Measurements from ENCODE around the gene RNLS.

RNLS gene

GRCh38 chr10:88507404-88507803, 75.7 kb downstream of the RNLS start:
- Histone ChIP-seq H3K4me2 (ENCODE audit: low read length) (no peak overlapping the region), H3K79me2 (ENCODE audit: low read length) (no peaks in the 10 kb centered on the region), H4K20me1 (ENCODE audit: insufficient read depth, low read length) (no peaks in the 10 kb centered on the region), H3K27me3 (ENCODE audit: low read depth, low read length) (no peaks in the 10 kb centered on the region), H3K27ac (ENCODE audit: low read length) (no peak overlapping the region), H3K36me3 (replicated peaks; ENCODE audit: low read depth, low read length) (no peaks in the 10 kb centered on the region), H3K4me1 (ENCODE audit: low read length) (peaks cover 7% of the 10 kb centered on the region), H3K9ac (ENCODE audit: low read length) (no peak overlapping the region), H2AFZ (ENCODE audit: low read depth, low read length) (no peak overlapping the region), H3K4me3 (ENCODE audit: low read length) (no peak overlapping the region), H3K9me3 (ENCODE audit: insufficient read depth, low read length) (no peaks in the 10 kb centered on the region)
- TF ChIP-seq EZH2phosphoT487 (IDR thresholded peaks at IDR 0.05; ENCODE audit: low read depth) = no peak
- no peak for TF ChIP-seq CTCF (IDR thresholded peaks at IDR 0.05; ENCODE audit: low read depth, low read length)

DNA sequence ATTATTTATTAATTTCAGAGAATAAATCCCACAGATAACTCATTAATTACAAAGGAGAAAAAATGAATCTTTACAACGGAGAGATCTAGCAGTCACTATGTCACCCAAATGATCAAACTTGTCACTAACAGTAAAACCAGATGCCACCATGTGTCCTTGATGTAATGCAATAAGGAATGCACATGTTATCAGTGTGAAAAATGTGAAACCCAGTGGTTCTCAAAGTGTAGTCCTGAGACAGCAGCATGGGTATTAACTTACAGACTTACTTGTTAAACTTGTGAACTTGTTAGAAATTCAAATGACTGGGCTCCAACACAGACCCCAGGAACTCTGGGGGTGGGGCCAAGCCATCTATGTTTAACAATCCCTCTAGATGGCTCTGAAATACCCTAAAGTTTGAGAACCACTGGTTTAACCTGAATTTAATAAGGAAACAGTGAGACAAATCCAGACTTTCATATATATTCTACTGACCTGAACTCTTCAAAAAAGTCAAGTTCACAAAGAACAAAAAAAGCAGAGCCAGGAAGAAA, 77.4 kb downstream of the RNLS start:
- no peak overlapping the region for H3K4me3 ChIP-seq (ENCODE audit: low read length)
- H3K27me3 ChIP-seq (ENCODE audit: low read depth, low read length) = no peaks in the 10 kb centered on the region
- H3K27ac ChIP-seq (ENCODE audit: low read length) = no peak overlapping the region
- no peaks in the 10 kb centered on the region for H3K79me2 ChIP-seq (ENCODE audit: low read length)
- H3K4me2 ChIP-seq (ENCODE audit: low read length) = no peak overlapping the region
- no peaks in the 10 kb centered on the region for H4K20me1 ChIP-seq (ENCODE audit: insufficient read depth, low read length)
- no peaks in the 10 kb centered on the region for H3K9me3 ChIP-seq (ENCODE audit: insufficient read depth, low read length)
- no peak for TF ChIP-seq EZH2phosphoT487 (IDR thresholded peaks at IDR 0.05; ENCODE audit: low read depth)
- TF ChIP-seq CTCF (IDR thresholded peaks at IDR 0.05; ENCODE audit: low read depth, low read length) = no peak
- peaks cover 7% of the 10 kb centered on the region for H3K4me1 ChIP-seq (ENCODE audit: low read length)
- no peak overlapping the region for H2AFZ ChIP-seq (ENCODE audit: low read depth, low read length)
- H3K36me3 ChIP-seq (replicated peaks; ENCODE audit: low read depth, low read length) = no peaks in the 10 kb centered on the region
- H3K9ac ChIP-seq (ENCODE audit: low read length) = no peak overlapping the region

DNA sequence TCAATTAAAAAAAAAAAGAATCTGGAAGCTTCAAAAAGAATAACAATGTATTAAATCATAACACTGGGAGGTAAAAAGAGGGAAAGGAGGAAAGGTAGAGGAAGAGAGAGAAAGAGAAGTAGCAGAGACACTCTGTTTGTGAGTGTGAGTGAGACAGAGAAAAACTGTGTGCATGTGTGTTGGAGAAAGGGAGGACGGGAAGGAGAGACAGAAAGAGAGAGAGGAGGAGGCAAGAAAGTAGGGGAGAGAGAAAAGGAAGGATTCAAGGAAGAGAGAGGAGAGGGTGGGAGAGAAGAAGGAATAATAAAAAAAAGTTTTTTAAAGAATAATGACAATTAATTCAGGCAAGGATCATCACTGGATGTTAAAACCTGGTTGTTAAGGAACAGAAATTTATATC, 77.9 kb downstream of the RNLS start:
- no peak overlapping the region for H3K27ac ChIP-seq (ENCODE audit: low read length)
- no peaks in the 10 kb centered on the region for H3K79me2 ChIP-seq (ENCODE audit: low read length)
- H3K27me3 ChIP-seq (ENCODE audit: low read depth, low read length) = no peaks in the 10 kb centered on the region
- H3K4me1 ChIP-seq (ENCODE audit: low read length) = peaks cover 7% of the 10 kb centered on the region
- no peak for TF ChIP-seq CTCF (IDR thresholded peaks at IDR 0.05; ENCODE audit: low read depth, low read length)
- TF ChIP-seq EZH2phosphoT487 (IDR thresholded peaks at IDR 0.05; ENCODE audit: low read depth) = no peak
- H2AFZ ChIP-seq (ENCODE audit: low read depth, low read length) = no peak overlapping the region
- H3K4me2 ChIP-seq (ENCODE audit: low read length) = no peak overlapping the region
- H3K36me3 ChIP-seq (replicated peaks; ENCODE audit: low read depth, low read length) = no peaks in the 10 kb centered on the region
- no peak overlapping the region for H3K4me3 ChIP-seq (ENCODE audit: low read length)
- H4K20me1 ChIP-seq (ENCODE audit: insufficient read depth, low read length) = no peaks in the 10 kb centered on the region
- H3K9me3 ChIP-seq (ENCODE audit: insufficient read depth, low read length) = no peaks in the 10 kb centered on the region
- no peak overlapping the region for H3K9ac ChIP-seq (ENCODE audit: low read length)

- no peak overlapping the region for H3K4me2 ChIP-seq (ENCODE audit: low read length)
Measured at GRCh38 chr10:88500656-88501055, 82.5 kb downstream of the RNLS start.

More at GRCh38 chr10:88500656-88501055, 82.5 kb downstream of the RNLS start:
- Histone ChIP-seq H3K36me3 (replicated peaks; ENCODE audit: low read depth, low read length) (no peaks in the 10 kb centered on the region), H3K27me3 (ENCODE audit: low read depth, low read length) (no peaks in the 10 kb centered on the region), H2AFZ (ENCODE audit: low read depth, low read length) (no peak overlapping the region), H3K4me3 (ENCODE audit: low read length) (no peak overlapping the region), H3K9me3 (ENCODE audit: insufficient read depth, low read length) (no peaks in the 10 kb centered on the region), H3K79me2 (ENCODE audit: low read length) (no peaks in the 10 kb centered on the region), H3K4me1 (ENCODE audit: low read length) (no peaks in the 10 kb centered on the region), H3K27ac (ENCODE audit: low read length) (no peak overlapping the region), H4K20me1 (ENCODE audit: insufficient read depth, low read length) (no peaks in the 10 kb centered on the region), H3K9ac (ENCODE audit: low read length) (no peak overlapping the region)
- TF ChIP-seq CTCF (IDR thresholded peaks at IDR 0.05; ENCODE audit: low read depth, low read length) (no peak), EZH2phosphoT487 (IDR thresholded peaks at IDR 0.05; ENCODE audit: low read depth) (no peak)
